T-cell (primary cell): ENCODE data around the gene TRAPPC12. TPM values are rescaled to one million over a fixed set of nuclear protein-coding genes. Genes with fewer than 3 reads are reported as not detected.

Source experiments
- ATAC-seq, 4 experiments: fragments of 200-7000 bp in 3 of 4; fragments of 150-1000 bp in 1 of 4; cut with Tn5 transposase; replicated peaks in 1 of 4; 1 replicate in 3 of 4; 2 replicates in 1 of 4; pipeline ENCODE4 v1.10.0; 2021; ENCODE audit warnings: moderate library complexity in 3 of 4, mild to moderate bottlenecking in 2 of 4, moderate number of reproducible peaks in 1 of 4
- CTCF ChIA-PET, 2 donors: fragments of 300-600 bp; sonication (Branson Sonifier 250); formaldehyde crosslinking; loops; one replicate each; lab custom pipeline; 2022; ENCODE audit warnings: antibody characterized with exemption in 2 of 2; lab: Charles Lee
- POLR2A ChIA-PET, 2 donors: fragments of 300-600 bp; sonication (Branson Sonifier 250); formaldehyde crosslinking; loops; one replicate each; lab custom pipeline; 2022; ENCODE audit warnings: antibody characterized with exemption in 2 of 2; lab: Charles Lee
- DNase-seq, 35 experiments: peaks; one replicate each; pipeline versions ENCODE4 v3.0.0 to v3.0.0-alpha.2; 2013 to 2023
- H3K27ac ChIP-seq: one replicate; pipeline ENCODE4 v1.5.1; 2013; ENCODE audit warnings: low read length
- H3K27me3 ChIP-seq, 2 experiments: replicated peaks in 1 of 2; 1 replicate in 1 of 2; 2 replicates in 1 of 2; pipeline versions ENCODE4 v1.6.1 to v1.7.0; 2013; ENCODE audit warnings: low read length in 1 of 2, mixed read lengths in 1 of 2; ENCODE audit not compliant: control insufficient read depth in 2 of 2, insufficient read depth in 2 of 2; ENCODE audit errors: extremely low read depth in 1 of 2
- H3K36me3 ChIP-seq, 2 donors: 1 replicate in 1 of 2; 2 replicates in 1 of 2; pipeline versions ENCODE4 v1.6.1 to v1.7.0; 2013; ENCODE audit warnings: low read length in 1 of 2; ENCODE audit not compliant: control insufficient read depth in 2 of 2, insufficient read depth in 1 of 2; ENCODE audit errors: extremely low read depth in 1 of 2
- H3K4me1 ChIP-seq, 2 experiments: 1 replicate in 1 of 2; 2 replicates in 1 of 2; pipeline versions ENCODE4 v1.6.1 to v1.7.0; 2013; ENCODE audit warnings: low read length in 2 of 2, mixed read lengths in 1 of 2; ENCODE audit not compliant: insufficient read depth in 2 of 2, control insufficient read depth in 1 of 2; ENCODE audit errors: extremely low read depth in 1 of 2
- H3K4me3 ChIP-seq, 2 donors: 1 replicate in 1 of 2; 2 replicates in 1 of 2; pipeline versions ENCODE4 v1.5.1 to v1.7.0; 2013; ENCODE audit warnings: mild to moderate bottlenecking in 2 of 2, low read length in 1 of 2, moderate library complexity in 1 of 2; ENCODE audit not compliant: control insufficient read depth in 1 of 2; ENCODE audit errors: extremely low read depth in 1 of 2
- H3K9me3 ChIP-seq: 2 replicates; pipeline ENCODE4 v1.7.0; 2013
- H3K27ac Mint-ChIP-seq, 2 donors: one replicate each; pipeline ENCODE4 v1.8.0; 2020 to 2021; ENCODE audit warnings: mild to moderate bottlenecking in 2 of 2, mixed read lengths in 2 of 2
- H3K27me3 Mint-ChIP-seq, 2 donors: one replicate each; pipeline ENCODE4 v1.8.0; 2021 to 2022; ENCODE audit warnings: mixed read lengths in 2 of 2
- H3K36me3 Mint-ChIP-seq: one replicate; pipeline ENCODE4 v1.8.0; 2021; ENCODE audit warnings: mixed read lengths
- H3K4me1 Mint-ChIP-seq, 3 donors: one replicate each; pipeline ENCODE4 v1.8.0; 2020 to 2022; ENCODE audit warnings: mixed read lengths in 3 of 3, mild to moderate bottlenecking in 1 of 3
- H3K4me3 Mint-ChIP-seq, 3 donors: one replicate each; pipeline ENCODE4 v1.8.0; 2020 to 2022; ENCODE audit warnings: mild to moderate bottlenecking in 3 of 3, mixed read lengths in 3 of 3, moderate library complexity in 3 of 3
- H3K9me3 Mint-ChIP-seq, 3 donors: one replicate each; pipeline ENCODE4 v1.8.0; 2020 to 2022; ENCODE audit warnings: mixed read lengths in 3 of 3
- WGBS: methylation state at CpG from one replicate; pipeline ENCODE4 v1.1.5; 2013; ENCODE audit warnings: missing lambda C conversion rate; ENCODE audit not compliant: insufficient coverage; 5-methylcytosine and 5-hydroxymethylcytosine counted together
- total RNA-seq, 35 experiments: library from RNA in 6 of 35; stranded (reverse) in 6 of 35; fragments of 120-200 nt in 1 of 35; gene quantifications; one replicate each; pipeline versions ENCODE4 v1.2.1 to v1.2.4 and lab custom pipeline; 2013 to 2026

The TRAPPC12 gene
- total RNA-seq, 5 donors from 2014 or later (not counting 1 experiment from before 2014, with no cell fraction given), result 103 to 158 (median 152) TPM

DNA sequence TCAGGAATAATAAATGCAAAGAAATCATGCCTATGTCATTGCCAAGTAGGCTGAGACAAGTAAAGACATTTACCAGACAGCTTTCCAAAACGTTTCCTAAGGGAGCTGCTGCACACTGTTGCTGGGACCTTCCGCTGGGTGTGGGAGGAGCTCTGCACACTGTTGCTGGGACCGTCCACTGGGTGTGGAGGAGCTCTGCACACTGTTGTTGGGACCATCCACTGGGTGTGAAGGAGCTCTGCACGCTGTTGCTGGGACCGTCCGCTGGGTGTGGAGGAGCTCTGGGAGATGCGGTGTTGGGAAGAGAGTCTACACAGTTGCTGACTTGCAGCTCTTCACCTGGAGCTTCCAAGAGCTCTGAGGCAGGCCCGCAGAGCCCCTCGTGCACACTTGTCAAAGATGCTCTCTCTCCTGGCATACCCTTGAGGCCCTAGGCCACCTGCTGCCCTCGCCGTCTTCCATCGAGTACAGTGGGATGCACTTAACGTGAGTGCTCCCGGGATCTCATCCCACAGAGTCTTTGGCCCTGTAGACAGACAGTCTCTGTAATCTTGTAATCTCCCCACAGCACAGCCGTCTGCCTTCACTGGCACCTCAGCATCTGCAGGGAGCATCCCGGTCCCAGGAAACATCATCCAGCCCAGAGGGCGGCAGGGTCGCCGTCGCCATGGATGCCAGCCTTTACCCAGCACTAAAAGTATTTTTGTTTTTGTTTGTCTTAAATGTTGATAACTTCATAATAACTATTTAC is 51.4 kb downstream of the TRAPPC12 start:
- peaks cover 19 to 64% of the 10 kb centered on the region in 2 donors for H3K36me3 ChIP-seq
- H3K4me1 ChIP-seq, result no peaks in the 10 kb centered on the region
- ATAC-seq, result no peak
- no peaks in the 10 kb centered on the region for H3K27me3 Mint-ChIP-seq
- peaks cover 50% of the 10 kb centered on the region for H3K36me3 Mint-ChIP-seq
- H3K9me3 ChIP-seq, result no peaks in the 10 kb centered on the region
- H3K4me1 Mint-ChIP-seq, result peaks cover 0 to 2% (median 2%) of the 10 kb centered on the region in 3 donors
- no peak overlapping the region for H3K4me3 Mint-ChIP-seq
- no peaks in the 10 kb centered on the region for H3K9me3 Mint-ChIP-seq
- no peak overlapping the region for H3K4me3 ChIP-seq
- CTCF ChIA-PET, result interaction anchor here in 1 of 2 donors (1.0 kb wide), 1 partner anchor 13 kb away, joined by 3 read pairs; no protein-coding TSS in a partner anchor
- WGBS, result 97% methylated on average over 16 of the region's 20 CpGs
- no peak for DNase-seq
- no peak overlapping the region for H3K27ac ChIP-seq
- H3K27me3 ChIP-seq, result no peaks in the 10 kb centered on the region
- POLR2A ChIA-PET, result interaction anchor here in 1 of 2 donors (0.5 kb wide), 1 partner anchor 26 kb away, joined by 3 read pairs; no protein-coding TSS in a partner anchor
- no peak overlapping the region for H3K27ac Mint-ChIP-seq

DNA sequence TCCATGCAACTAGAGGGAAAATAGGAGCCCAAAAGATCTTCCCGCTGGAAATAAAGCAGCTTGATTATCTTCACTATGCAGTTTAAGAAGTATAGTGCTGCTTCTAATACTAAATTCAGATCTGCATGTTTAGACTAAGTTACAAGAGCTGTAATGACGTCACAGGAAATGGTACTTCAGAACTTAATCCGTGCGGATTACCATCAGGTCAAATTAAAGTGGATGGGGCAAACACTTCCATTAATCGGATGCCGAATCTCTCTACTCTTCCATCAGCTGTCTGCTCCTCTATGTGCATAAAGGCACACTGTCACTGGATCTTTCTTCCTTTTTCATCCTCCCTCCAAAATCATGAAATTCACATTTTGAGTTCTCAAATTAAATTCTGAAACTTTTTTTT is 52.6 kb downstream of the TRAPPC12 start:
- no peak for DNase-seq
- Histone ChIP-seq H3K27ac (no peak overlapping the region), H3K27me3 (no peaks in the 10 kb centered on the region), H3K4me1 (no peaks in the 10 kb centered on the region), H3K9me3 (no peaks in the 10 kb centered on the region), H3K4me3 (no peak overlapping the region), H3K36me3 (peaks cover 9 to 54% of the 10 kb centered on the region in 2 donors)
- Mint-ChIP-seq H3K4me1 (peaks cover 0 to 2% (median 2%) of the 10 kb centered on the region in 3 donors), H3K9me3 (no peaks in the 10 kb centered on the region), H3K27ac (no peak overlapping the region), H3K4me3 (no peak overlapping the region), H3K27me3 (no peaks in the 10 kb centered on the region), H3K36me3 (peaks cover 45% of the 10 kb centered on the region)
- ChIA-PET CTCF (no interaction called here), POLR2A (interaction anchor here in 1 of 2 donors (0.6 kb wide), 1 partner anchor 9 kb away, joined by 3 read pairs; no protein-coding TSS in a partner anchor)
- no peak for ATAC-seq
- WGBS, result 90% methylated on average over 2 of the region's 6 CpGs

DNA sequence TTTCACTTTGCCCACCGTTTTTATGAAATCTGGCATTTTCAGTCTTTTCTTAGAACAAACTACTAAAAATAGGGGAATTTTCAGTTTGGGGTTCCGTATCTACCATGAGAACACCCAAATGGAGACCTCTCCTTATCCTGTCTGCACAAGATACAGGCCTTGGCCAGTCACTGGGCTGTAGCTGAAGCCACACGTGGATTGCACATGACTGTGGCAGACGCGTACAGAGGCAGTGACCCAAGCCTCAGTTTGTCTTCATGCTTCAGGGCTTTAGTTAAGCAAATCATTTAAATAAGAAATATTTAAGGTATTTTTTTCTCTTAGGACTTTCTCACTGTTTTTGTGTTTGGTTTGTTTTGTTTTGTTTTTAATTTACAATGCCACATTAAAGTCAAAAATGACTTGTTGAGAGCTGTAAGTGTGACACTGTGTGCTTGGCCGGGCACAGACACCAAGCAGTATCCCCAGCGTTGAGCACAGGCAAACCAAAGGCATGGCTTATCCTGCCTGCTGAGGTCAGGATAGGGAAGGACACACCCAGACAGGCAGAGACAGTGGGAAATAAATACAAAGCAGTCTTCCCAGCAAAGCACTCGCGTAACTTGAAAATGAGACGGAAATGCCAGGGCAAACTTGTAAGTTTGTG is 53.3 kb downstream of the TRAPPC12 start:
- Mint-ChIP-seq H3K4me1 (peaks cover 0 to 2% (median 2%) of the 10 kb centered on the region in 3 donors), H3K27ac (no peak overlapping the region), H3K27me3 (no peaks in the 10 kb centered on the region), H3K36me3 (peaks cover 42% of the 10 kb centered on the region), H3K9me3 (no peaks in the 10 kb centered on the region), H3K4me3 (no peak overlapping the region)
- Histone ChIP-seq H3K9me3 (no peaks in the 10 kb centered on the region), H3K27ac (no peak overlapping the region), H3K4me1 (no peaks in the 10 kb centered on the region), H3K27me3 (no peaks in the 10 kb centered on the region), H3K36me3 (peaks cover 9 to 47% of the 10 kb centered on the region in 2 donors), H3K4me3 (no peak overlapping the region)
- 97% methylated on average over 5 of the region's 10 CpGs for WGBS
- ChIA-PET CTCF (interaction anchor here (0.5 to 1.5 kb wide), 2 partner anchors 9 to 218 kb away, joined by 3 to 6 read pairs; no protein-coding TSS in a partner anchor), POLR2A (no interaction called here)
- no peak for DNase-seq
- no peak for ATAC-seq

DNA sequence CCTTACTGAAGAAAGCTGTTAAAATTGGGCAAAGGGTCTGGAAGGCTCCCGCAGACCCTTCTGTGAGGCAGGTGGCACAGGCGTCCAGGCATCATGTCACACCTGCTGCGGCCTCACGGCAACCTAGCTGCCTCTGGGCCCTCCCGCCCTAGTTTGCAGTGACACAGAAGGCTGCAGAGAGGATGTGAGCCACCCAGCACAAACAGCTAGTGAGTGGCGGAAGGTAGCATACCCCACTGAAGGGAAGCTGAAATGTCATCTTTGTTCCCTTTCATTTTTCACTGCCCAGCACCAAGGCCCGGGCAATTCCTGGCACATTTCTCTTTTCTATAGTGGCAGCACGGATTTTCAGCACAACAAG is 53.8 kb downstream of the TRAPPC12 start:
- Mint-ChIP-seq H3K36me3 (peaks cover 37% of the 10 kb centered on the region), H3K4me3 (no peak overlapping the region), H3K27ac (no peak overlapping the region), H3K27me3 (no peaks in the 10 kb centered on the region), H3K4me1 (peaks cover under 1 to 2% (median 2%) of the 10 kb centered on the region in 3 donors), H3K9me3 (no peaks in the 10 kb centered on the region)
- ChIA-PET CTCF (interaction anchor here (0.5 to 1.5 kb wide), 2 partner anchors 9 to 218 kb away, joined by 3 to 6 read pairs; no protein-coding TSS in a partner anchor), POLR2A (no interaction called here)
- DNase-seq, result no peak
- Histone ChIP-seq H3K27ac (no peak overlapping the region), H3K9me3 (no peaks in the 10 kb centered on the region), H3K36me3 (peaks cover 9 to 45% of the 10 kb centered on the region in 2 donors), H3K4me3 (no peak overlapping the region), H3K27me3 (no peaks in the 10 kb centered on the region), H3K4me1 (no peaks in the 10 kb centered on the region)
- no peak for ATAC-seq
- 92% methylated on average over 5 of the region's 8 CpGs for WGBS

DNA sequence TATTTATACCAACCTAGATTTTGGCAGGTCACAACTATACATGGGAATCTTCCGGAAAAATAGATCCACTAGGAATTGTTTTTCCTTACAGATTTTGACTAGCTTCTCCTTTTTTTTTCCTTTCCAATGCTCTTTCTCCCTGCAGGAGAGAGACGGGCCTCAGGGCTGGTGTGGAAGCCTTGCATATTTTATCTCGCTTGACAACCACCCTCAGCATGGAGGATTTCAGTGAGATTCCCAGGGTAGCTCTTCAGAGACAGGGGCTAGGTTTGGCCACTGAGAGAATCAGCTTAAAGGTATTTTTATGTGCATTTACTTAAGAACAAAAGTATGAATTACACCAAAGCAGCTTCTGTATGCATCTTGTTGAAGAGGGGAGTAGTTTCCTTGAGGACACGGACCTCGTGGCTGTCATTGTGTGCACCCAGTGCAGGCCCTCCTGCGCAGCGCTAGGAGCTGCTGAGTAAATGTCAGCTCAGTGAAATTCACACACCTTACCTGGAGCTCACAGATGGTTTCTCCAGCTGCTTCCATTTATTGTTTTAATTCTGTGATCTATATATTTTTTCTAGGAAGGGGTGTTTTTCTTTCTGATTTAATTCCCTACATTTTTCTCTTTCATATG is 54.4 kb downstream of the TRAPPC12 start:
- Histone ChIP-seq H3K9me3 (no peaks in the 10 kb centered on the region), H3K36me3 (peaks cover 9 to 40% of the 10 kb centered on the region in 2 donors), H3K27me3 (no peaks in the 10 kb centered on the region), H3K4me1 (no peaks in the 10 kb centered on the region), H3K4me3 (no peak overlapping the region), H3K27ac (no peak overlapping the region)
- Mint-ChIP-seq H3K4me3 (no peak overlapping the region), H3K27me3 (no peaks in the 10 kb centered on the region), H3K9me3 (no peaks in the 10 kb centered on the region), H3K27ac (no peak overlapping the region), H3K4me1 (peaks cover under 1 to 6% (median 3%) of the 10 kb centered on the region in 3 donors), H3K36me3 (peaks cover 34% of the 10 kb centered on the region)
- CTCF ChIA-PET, result interaction anchor here in 1 of 2 donors (1.5 kb wide), 1 partner anchor 10 kb away, joined by 6 read pairs; no protein-coding TSS in a partner anchor
- no peak for DNase-seq
- 100% methylated on average over 2 of the region's 7 CpGs for WGBS
- POLR2A ChIA-PET, result no interaction called here
- ATAC-seq, result no peak

DNA sequence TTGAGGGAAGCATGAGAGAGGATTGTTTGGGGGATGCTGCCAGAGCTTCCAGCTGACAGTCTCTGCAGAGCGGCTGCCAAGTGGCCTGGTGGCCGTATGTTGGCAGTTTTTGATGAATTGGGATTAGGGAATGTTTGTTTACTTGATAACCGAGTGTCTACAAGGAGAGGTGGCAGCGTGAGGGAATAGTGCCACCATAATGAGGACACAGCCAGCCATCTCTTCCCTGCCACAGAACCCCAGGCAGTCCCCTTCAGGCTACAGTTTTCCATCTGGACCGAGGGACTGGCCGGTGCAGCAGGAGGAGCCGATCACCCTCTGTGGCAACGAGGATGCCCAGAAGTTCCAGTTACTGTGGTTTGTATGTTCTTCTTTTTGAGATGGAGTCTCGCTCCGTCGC is 55.2 kb downstream of the TRAPPC12 start:
- H3K9me3 Mint-ChIP-seq, result no peaks in the 10 kb centered on the region
- H3K4me3 Mint-ChIP-seq, result no peak overlapping the region
- POLR2A ChIA-PET, result no interaction called here
- H3K27me3 Mint-ChIP-seq, result no peaks in the 10 kb centered on the region
- Histone ChIP-seq H3K27me3 (no peaks in the 10 kb centered on the region), H3K9me3 (no peaks in the 10 kb centered on the region), H3K4me1 (no peaks in the 10 kb centered on the region), H3K36me3 (peaks cover 9 to 32% of the 10 kb centered on the region in 2 donors), H3K27ac (no peak overlapping the region), H3K4me3 (no peak overlapping the region)
- CTCF ChIA-PET, result interaction anchor here in 1 of 2 donors (1.5 kb wide), 1 partner anchor 11 kb away, joined by 6 read pairs; no protein-coding TSS in a partner anchor
- DNase-seq, result no peak
- peaks cover 29% of the 10 kb centered on the region for H3K36me3 Mint-ChIP-seq
- ATAC-seq, result no peak
- 93% methylated on average over 2 of the region's 11 CpGs for WGBS
- H3K27ac Mint-ChIP-seq, result no peak overlapping the region
- H3K4me1 Mint-ChIP-seq, result peaks cover 2 to 14% (median 9%) of the 10 kb centered on the region in 3 donors
